Suprapubic skin (tissue), 4 donors: ENCODE data around the gene NDE1. TPM values are rescaled to one million over a fixed set of nuclear protein-coding genes. Genes with fewer than 3 reads are reported as not detected.
"Not testable (repeated sequence)": the region's sequence is repeated elsewhere in the genome, so short reads cannot be mapped to it uniquely, and the experiment has no call there.

Experiments
- DNase-seq, 2 donors: peaks; one replicate each; pipeline ENCODE4 v3.0.0-alpha.2; 2019; ENCODE audit warnings: low spot score in 2 of 2
- H3K27ac ChIP-seq: fragments of 200-600 bp; sonication (generic); one replicate; pipeline ENCODE4 v1.5.1; 2019
- H3K27me3 ChIP-seq: fragments of 200-600 bp; sonication (generic); one replicate; pipeline ENCODE4 v1.5.1; 2019
- H3K36me3 ChIP-seq: fragments of 200-600 bp; sonication (generic); one replicate; pipeline ENCODE4 v1.5.1; 2019
- H3K4me1 ChIP-seq: fragments of 200-600 bp; sonication (generic); one replicate; pipeline ENCODE4 v1.5.1; 2019
- H3K4me3 ChIP-seq: fragments of 200-600 bp; sonication (generic); one replicate; pipeline ENCODE4 v1.5.1; 2019; ENCODE audit warnings: mild to moderate bottlenecking
- H3K9me3 ChIP-seq: fragments of 200-600 bp; sonication (generic); one replicate; pipeline ENCODE4 v1.5.1; 2019
- CTCF ChIP-seq, 2 donors: fragments of 200-600 bp in 1 of 2; fragments of 450-650 bp in 1 of 2; sonication (generic) in 1 of 2; IDR thresholded peaks; one replicate each; pipeline ENCODE4 v1.5.1; 2016 to 2019; ENCODE audit warnings: antibody characterized with exemption in 2 of 2, mild to moderate bottlenecking in 1 of 2, moderate library complexity in 1 of 2
- EP300 ChIP-seq: sonication (generic); formaldehyde crosslinking; IDR thresholded peaks from one replicate; pipeline ENCODE4 v1.6.1; 2017; ENCODE audit warnings: antibody characterized with exemption
- POLR2A ChIP-seq, 2 donors: fragments of 450-650 bp; IDR thresholded peaks; one replicate each; pipeline ENCODE4 v1.6.1; 2017; ENCODE audit warnings: antibody characterized with exemption in 2 of 2, mild to moderate bottlenecking in 2 of 2, moderate library complexity in 2 of 2
- POLR2AphosphoS5 ChIP-seq, 3 donors: sonication (generic); formaldehyde crosslinking; IDR thresholded peaks; one replicate each; pipeline ENCODE4 v1.6.1; 2017; ENCODE audit warnings: antibody characterized with exemption in 3 of 3
- WGBS: methylation state at CpG from one replicate; pipeline ENCODE4 v1.1.5; 2018; 5-methylcytosine and 5-hydroxymethylcytosine counted together
- total RNA-seq, 4 donors: library from RNA; depleted of rRNA; stranded (reverse); fragments of >200 nt; gene quantifications; one replicate each; pipeline ENCODE4 v1.1.0, GENCODE V29; 2016

NDE1 gene
- total RNA-seq, 4 donors from 2014 or later, result 85.2 to 145 (median 120) TPM

GRCh38 chr16:15658556-15658955 is 8.5 kb downstream of the NDE1 start:
- DNase-seq, result no peak
- Histone ChIP-seq H3K27ac (no peak overlapping the region), H3K27me3 (no peaks in the 10 kb centered on the region), H3K4me3 (no peak overlapping the region), H3K9me3 (no peaks in the 10 kb centered on the region), H3K36me3 (peaks cover 14% of the 10 kb centered on the region), H3K4me1 (peaks cover 5% of the 10 kb centered on the region)
- TF ChIP-seq CTCF (IDR thresholded peaks at IDR 0.05), result no peak
- TF ChIP-seq POLR2AphosphoS5 (IDR thresholded peaks at IDR 0.05), result no peak
- TF ChIP-seq EP300, result no peak
- TF ChIP-seq POLR2A (IDR thresholded peaks at IDR 0.05), result no peak
- 91% methylated on average over 5 of the region's 5 CpGs for WGBS

DNA sequence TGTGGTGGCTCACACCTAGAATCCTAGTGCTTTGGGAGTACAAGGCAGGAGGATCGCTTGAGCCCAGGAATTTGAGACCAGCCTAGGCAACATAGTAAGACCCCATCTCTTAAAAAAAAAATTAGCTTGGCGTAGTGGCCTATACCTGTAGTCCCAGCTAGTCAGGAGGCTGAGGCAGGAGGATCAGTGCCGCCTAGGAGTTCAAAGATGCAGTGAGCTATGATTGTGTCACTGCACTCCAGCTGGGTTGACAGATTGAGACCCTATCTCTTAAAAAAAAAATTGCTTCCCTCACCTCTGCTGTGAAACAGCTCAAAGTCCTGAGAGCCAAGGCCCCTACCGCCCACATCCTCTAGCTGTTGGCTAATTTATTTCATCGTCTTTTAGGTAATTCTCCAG is 10.2 kb downstream of the NDE1 start:
- TF ChIP-seq CTCF (IDR thresholded peaks at IDR 0.05), result no peak
- no peak for TF ChIP-seq EP300
- TF ChIP-seq POLR2A (IDR thresholded peaks at IDR 0.05), result no peak
- TF ChIP-seq POLR2AphosphoS5 (IDR thresholded peaks at IDR 0.05), result no peak
- DNase-seq, result peak in 1 of 2 donors; percentile 35
- 93% methylated on average over 5 of the region's 5 CpGs for WGBS
- Histone ChIP-seq H3K9me3 (no peaks in the 10 kb centered on the region), H3K27me3 (no peaks in the 10 kb centered on the region), H3K27ac (no peak overlapping the region), H3K4me3 (no peak overlapping the region), H3K4me1 (no peaks in the 10 kb centered on the region), H3K36me3 (peaks cover 30% of the 10 kb centered on the region)

DNA sequence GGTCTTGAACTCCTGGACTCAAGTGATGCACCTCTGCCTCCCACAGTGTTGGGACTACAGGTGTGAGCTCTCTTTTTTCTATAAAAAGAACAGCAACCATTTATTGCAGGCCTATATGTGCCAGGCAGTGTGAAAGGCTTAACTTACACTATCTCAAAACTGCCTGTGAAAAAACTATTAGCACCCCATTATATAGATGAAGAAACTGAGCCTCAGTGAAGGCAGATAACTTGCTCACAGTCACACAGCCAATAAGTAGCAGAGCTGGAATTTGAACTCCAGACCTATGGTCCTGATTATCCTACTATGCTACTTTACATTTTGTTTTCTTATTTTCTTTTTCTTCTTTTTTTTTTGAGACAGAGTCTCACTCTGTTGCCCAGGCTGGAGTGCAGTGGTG is 15.1 kb downstream of the NDE1 start:
- Histone ChIP-seq H3K27ac (no peak overlapping the region), H3K4me3 (no peak overlapping the region), H3K36me3 (peaks cover 69% of the 10 kb centered on the region), H3K27me3 (no peaks in the 10 kb centered on the region), H3K4me1 (peaks cover 4% of the 10 kb centered on the region), H3K9me3 (no peaks in the 10 kb centered on the region)
- no peak for DNase-seq
- TF ChIP-seq POLR2AphosphoS5 (IDR thresholded peaks at IDR 0.05) (no peak), EP300 (no peak), CTCF (IDR thresholded peaks at IDR 0.05) (no peak)

DNA sequence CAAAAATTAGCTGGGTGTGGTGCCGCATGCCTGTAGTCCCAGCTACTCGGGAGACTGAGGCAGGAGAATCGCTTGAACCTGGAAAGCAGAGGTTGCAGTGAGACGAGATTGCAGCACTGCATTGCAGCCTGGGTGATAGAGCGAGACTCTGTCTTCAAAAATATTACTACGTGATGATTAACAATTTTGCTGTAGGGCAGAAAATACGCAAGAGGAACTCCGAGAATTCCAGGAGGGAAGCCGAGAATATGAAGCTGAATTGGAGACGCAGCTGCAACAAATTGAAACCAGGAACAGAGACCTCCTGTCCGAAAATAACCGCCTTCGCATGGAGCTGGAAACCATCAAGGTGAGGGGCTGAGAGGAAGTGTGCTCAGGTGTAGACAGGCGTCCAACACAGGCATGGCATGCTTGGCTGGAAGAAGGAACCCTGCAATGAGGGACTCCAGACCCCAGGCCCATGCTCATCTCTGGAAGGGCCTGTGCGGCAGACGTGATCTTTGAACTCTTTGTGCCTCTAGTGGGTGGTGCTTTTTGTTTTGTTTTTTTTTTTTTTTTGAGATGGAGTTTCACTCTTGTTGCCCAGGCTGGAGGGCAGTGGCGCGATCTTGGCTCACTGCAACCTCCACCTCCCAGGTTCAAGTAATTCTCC is 17.2 kb downstream of the NDE1 start:
- Histone ChIP-seq H3K9me3 (no peaks in the 10 kb centered on the region), H3K4me1 (peaks cover 18% of the 10 kb centered on the region), H3K27me3 (no peaks in the 10 kb centered on the region), H3K27ac (no peak overlapping the region), H3K4me3 (no peak overlapping the region), H3K36me3 (peaks cover 62% of the 10 kb centered on the region)
- no peak for DNase-seq
- TF ChIP-seq POLR2A (IDR thresholded peaks at IDR 0.05) (no peak), CTCF (IDR thresholded peaks at IDR 0.05) (no peak), EP300 (no peak), POLR2AphosphoS5 (IDR thresholded peaks at IDR 0.05) (no peak)
- 82% methylated on average over 18 of the region's 18 CpGs for WGBS

- Histone ChIP-seq H3K27me3 (no peaks in the 10 kb centered on the region), H3K4me3 (no peak overlapping the region), H3K27ac (peak overlapping the region; percentile 93), H3K9me3 (no peaks in the 10 kb centered on the region), H3K36me3 (peaks cover 26% of the 10 kb centered on the region), H3K4me1 (peaks cover 59% of the 10 kb centered on the region)
- no peak for DNase-seq
- TF ChIP-seq POLR2A (IDR thresholded peaks at IDR 0.05) (no peak), POLR2AphosphoS5 (IDR thresholded peaks at IDR 0.05) (no peak), CTCF (IDR thresholded peaks at IDR 0.05) (no peak), EP300 (no peak)
- WGBS, result 80% methylated on average over 8 of the region's 8 CpGs
Measured at GRCh38 chr16:15671530-15672117, 21.6 kb downstream of the NDE1 start.

DNA sequence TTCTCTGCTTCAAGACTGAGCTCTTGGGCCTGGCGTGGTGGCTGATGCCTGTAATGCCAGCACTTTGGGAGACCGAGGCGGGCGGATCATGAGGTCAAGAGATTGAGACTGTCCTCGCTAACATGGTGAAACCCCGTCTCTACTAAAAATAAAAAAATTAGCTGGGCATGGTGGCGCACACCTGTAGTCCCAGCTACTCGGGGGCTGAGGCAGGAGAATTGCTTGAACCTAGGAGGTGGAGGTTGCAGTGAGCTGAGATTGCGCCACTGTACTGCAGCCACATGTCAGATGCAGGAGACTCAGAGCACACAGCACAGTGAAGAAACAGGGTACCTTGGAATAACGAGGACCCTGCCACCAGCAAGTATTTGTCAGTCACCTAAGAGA is 22.1 kb downstream of the NDE1 start:
- 75% methylated on average over 10 of the region's 10 CpGs for WGBS
- not testable (repeated sequence) for DNase-seq, H3K9me3 ChIP-seq, H3K4me3 ChIP-seq, H3K27me3 ChIP-seq
- H3K36me3 ChIP-seq, result peaks cover 21% of the 10 kb centered on the region
- peaks cover 59% of the 10 kb centered on the region for H3K4me1 ChIP-seq
- H3K27ac ChIP-seq, result peak overlapping the region; percentile 93
